GM12872 (cell line): ENCODE data around the gene VPS9D1.

Source experiments
- CTCF ChIP-seq: IDR thresholded peaks from 3 replicates; pipeline ENCODE4 v1.5.1; 2011; ENCODE audit warnings: low read depth, mild to moderate bottlenecking, low read length, moderate library complexity; ENCODE audit not compliant: insufficient read depth

VPS9D1 gene

GRCh38 chr16:89722392-89723278, 1.9 kb upstream of the VPS9D1 start:
- no peak for TF ChIP-seq CTCF

GRCh38 chr16:89721546-89722391, 1.1 kb upstream of the VPS9D1 start:
- no peak for TF ChIP-seq CTCF

GRCh38 chr16:89720551-89720812, 216 bp downstream of the VPS9D1 start:
- no peak for TF ChIP-seq CTCF

- no peak for TF ChIP-seq CTCF
Measured at GRCh38 chr16:89717688-89718505, 2.8 kb downstream of the VPS9D1 start.

- no peak for TF ChIP-seq CTCF
Measured at GRCh38 chr16:89716916-89717687, 3.6 kb downstream of the VPS9D1 start.

- no peak for TF ChIP-seq CTCF
Measured at GRCh38 chr16:89716493-89716892, 4.2 kb downstream of the VPS9D1 start.
